Loucy (cell line): ENCODE measurements around the gene ATAD3B.
"Not testable (repeated sequence)": the region's sequence is repeated elsewhere in the genome, so short reads cannot be mapped to it uniquely, and the experiment has no call there.

Experiments used
- CTCF ChIP-seq: fragments of 200-600 bp; sonication (generic); conservative IDR thresholded peaks from 2 replicates; pipeline ENCODE4 v1.5.1; 2014; ENCODE audit warnings: mild to moderate bottlenecking, antibody characterized with exemption, low read length
- EZH2phosphoT487 ChIP-seq: fragments of 200-600 bp; IDR thresholded peaks from 2 replicates; pipeline ENCODE4 v1.6.1; 2018; ENCODE audit warnings: antibody characterized with exemption, mild to moderate bottlenecking, moderate library complexity, borderline replicate concordance

GRCh38 chr1:1459711-1460110, 11.9 kb upstream of the ATAD3B start:
- TF ChIP-seq CTCF, EZH2phosphoT487: not testable (repeated sequence)
